H1 (cell line): ENCODE results near the gene WASHC3.

Source experiments
- CEBPB ChIP-seq: IDR thresholded peaks from 2 replicates; pipeline ENCODE4 v1.6.1; 2012; ENCODE audit warnings: low read depth, low read length
- MAFK ChIP-seq: IDR thresholded peaks from 2 replicates; pipeline ENCODE4 v1.6.1; 2012; ENCODE audit warnings: low read depth, mild to moderate bottlenecking, improper control_type of control experiment, low read length
- POLR2AphosphoS5 ChIP-seq: IDR thresholded peaks from 2 replicates; pipeline ENCODE4 v1.6.1; 2011; ENCODE audit warnings: low read depth, low read length
- RXRA ChIP-seq: IDR thresholded peaks from 2 replicates; pipeline ENCODE4 v1.6.1; 2011; ENCODE audit warnings: low read depth, mild to moderate bottlenecking, low read length, moderate library complexity; ENCODE audit not compliant: insufficient read depth
- TF ChIP-seq, protein P1 (sequence below), 3 experiments: IDR thresholded peaks; 1 replicate in 2 of 3; 2 replicates in 1 of 3; pipeline versions ENCODE4 v1.5.1 to v1.6.1; 2011; ENCODE audit warnings: low read length in 3 of 3, mild to moderate bottlenecking in 3 of 3, inconsistent platforms in 2 of 3, low read depth in 1 of 3, moderate library complexity in 1 of 3; ENCODE audit not compliant: insufficient read depth in 1 of 3; ENCODE audit errors: control extremely low read depth in 1 of 3

- TF ChIP-seq, protein P1, sequence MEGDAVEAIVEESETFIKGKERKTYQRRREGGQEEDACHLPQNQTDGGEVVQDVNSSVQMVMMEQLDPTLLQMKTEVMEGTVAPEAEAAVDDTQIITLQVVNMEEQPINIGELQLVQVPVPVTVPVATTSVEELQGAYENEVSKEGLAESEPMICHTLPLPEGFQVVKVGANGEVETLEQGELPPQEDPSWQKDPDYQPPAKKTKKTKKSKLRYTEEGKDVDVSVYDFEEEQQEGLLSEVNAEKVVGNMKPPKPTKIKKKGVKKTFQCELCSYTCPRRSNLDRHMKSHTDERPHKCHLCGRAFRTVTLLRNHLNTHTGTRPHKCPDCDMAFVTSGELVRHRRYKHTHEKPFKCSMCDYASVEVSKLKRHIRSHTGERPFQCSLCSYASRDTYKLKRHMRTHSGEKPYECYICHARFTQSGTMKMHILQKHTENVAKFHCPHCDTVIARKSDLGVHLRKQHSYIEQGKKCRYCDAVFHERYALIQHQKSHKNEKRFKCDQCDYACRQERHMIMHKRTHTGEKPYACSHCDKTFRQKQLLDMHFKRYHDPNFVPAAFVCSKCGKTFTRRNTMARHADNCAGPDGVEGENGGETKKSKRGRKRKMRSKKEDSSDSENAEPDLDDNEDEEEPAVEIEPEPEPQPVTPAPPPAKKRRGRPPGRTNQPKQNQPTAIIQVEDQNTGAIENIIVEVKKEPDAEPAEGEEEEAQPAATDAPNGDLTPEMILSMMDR (IDR thresholded peaks at IDR 0.05; ENCODE audit: control extremely low read depth in 1 of 3, insufficient read depth in 1 of 3, low read depth in 1 of 3, low read length in 3 of 3): no peak
- TF ChIP-seq CEBPB: no peak
- no peak for TF ChIP-seq POLR2AphosphoS5
- no peak for TF ChIP-seq MAFK
- TF ChIP-seq RXRA: no peak
Observed at GRCh38 chr12:102107970-102108369, 46.2 kb upstream of the WASHC3 start.
